ENCODE measurements around the gene DPM3. TPM values are rescaled to one million over a fixed set of nuclear protein-coding genes. Genes with fewer than 3 reads are reported as not detected.

The DPM3 gene
- polyA plus RNA-seq, 1 of the 3 experiments (the other 2 are of a cell fraction) = 317 TPM

- 87% methylated on average over 5 of the region's 7 CpGs for WGBS (ENCODE audit: low lambda C conversion rate)
- ChIA-PET POLR2A (no interaction called here), CTCF (interaction anchor here (1.9 to 5.6 kb wide), 4 partner anchors 34 to 49 kb away, joined by 6 to 43 read pairs (median 28); no protein-coding TSS in a partner anchor)
- Histone ChIP-seq H2AFZ (ENCODE audit: low read depth) (no peak overlapping the region), H3K4me1 (ENCODE audit: control insufficient read depth in 1 of 2, insufficient read depth in 2 of 2, low read depth in 1 of 2, low read length in 1 of 2) (peaks cover 20 to 52% of the 10 kb centered on the region in 2 experiments), H3K27ac (ENCODE audit: low read depth in 2 of 2, low read length in 1 of 2) (no peak overlapping the region), H3K4me2 (peak overlapping the region; percentile 91; the same call in 1 of the 2 replicates), H3K27me3 (ENCODE audit: insufficient read depth) (no peaks in the 10 kb centered on the region), H3K9ac (no peak overlapping the region), H3K9me3 (no peaks in the 10 kb centered on the region), H3K9me2 (no peaks in the 10 kb centered on the region), H3K36me3 (replicated peaks in 1 of 2; ENCODE audit: control insufficient read depth in 1 of 2, insufficient read depth in 2 of 2, low read length in 1 of 2) (peaks cover 16 to 34% of the 10 kb centered on the region in 2 experiments), H3F3A (replicated peaks; ENCODE audit: insufficient read depth) (peaks cover 29% of the 10 kb centered on the region), H3K4me3 (ENCODE audit: low read depth in 2 of 2, low read length in 1 of 2) (no peak overlapping the region), H4K20me1 (ENCODE audit: insufficient read depth) (no peaks in the 10 kb centered on the region), H3K79me2 (ENCODE audit: insufficient read depth) (peaks cover 27% of the 10 kb centered on the region)
- TF ChIP-seq SIN3A (IDR thresholded peaks at IDR 0.05; ENCODE audit: borderline replicate concordance, low read depth, low read length) (no peak), FOSL2 (IDR thresholded peaks at IDR 0.05; ENCODE audit: borderline replicate concordance, low read depth) (no peak), FOXM1 (IDR thresholded peaks at IDR 0.05; ENCODE audit: low read depth) (no peak), USF2 (IDR thresholded peaks at IDR 0.05; ENCODE audit: borderline replicate concordance, low read depth, low read length) (no peak), MXI1 (IDR thresholded peaks at IDR 0.05; ENCODE audit: low read depth, low read length) (no peak), JUND (IDR thresholded peaks at IDR 0.05) (no peak), TEAD4 (IDR thresholded peaks at IDR 0.05; ENCODE audit: borderline replicate concordance, insufficient read depth) (no peak), RXRA (IDR thresholded peaks at IDR 0.05; ENCODE audit: borderline replicate concordance, low read depth) (no peak), RFX5 (IDR thresholded peaks at IDR 0.05; ENCODE audit: low read length) (no peak), ZBTB33 (IDR thresholded peaks at IDR 0.05; ENCODE audit: borderline replicate concordance, low read depth) (no peak), GABPA (IDR thresholded peaks at IDR 0.05; ENCODE audit: low read depth) (no peak), IRF3 (IDR thresholded peaks at IDR 0.05; ENCODE audit: low read depth, low read length) (no peak), MEF2A (IDR thresholded peaks at IDR 0.05; ENCODE audit: borderline replicate concordance, low read depth) (no peak), RCOR1 (IDR thresholded peaks at IDR 0.05; ENCODE audit: low read length) (no peak), REST (IDR thresholded peaks at IDR 0.05; ENCODE audit: low read depth, low read length) (no peak), CHD2 (IDR thresholded peaks at IDR 0.05; ENCODE audit: low read length, partially characterized antibody) (no peak)
- no peak for DNase-seq
Observed at GRCh38 chr1:155133799-155134281, 6.5 kb downstream of the DPM3 start.

Measured in SK-N-SH (cell line).